AG09319 (cell line): ENCODE data around the gene PRRT1.
"Not testable (repeated sequence)": the region's sequence is repeated elsewhere in the genome, so short reads cannot be mapped to it uniquely, and the experiment has no call there.

Source experiments
- DNase-seq: peaks from one replicate; pipeline ENCODE4 v3.0.0-alpha.2; 2010; ENCODE audit warnings: low read depth; ENCODE audit errors: extremely low read depth
- CTCF ChIP-seq: IDR thresholded peaks from 2 replicates; pipeline ENCODE4 v1.5.1; 2011; ENCODE audit warnings: low read depth, mild to moderate bottlenecking, inconsistent platforms, low read length, moderate library complexity

Gene PRRT1

DNA sequence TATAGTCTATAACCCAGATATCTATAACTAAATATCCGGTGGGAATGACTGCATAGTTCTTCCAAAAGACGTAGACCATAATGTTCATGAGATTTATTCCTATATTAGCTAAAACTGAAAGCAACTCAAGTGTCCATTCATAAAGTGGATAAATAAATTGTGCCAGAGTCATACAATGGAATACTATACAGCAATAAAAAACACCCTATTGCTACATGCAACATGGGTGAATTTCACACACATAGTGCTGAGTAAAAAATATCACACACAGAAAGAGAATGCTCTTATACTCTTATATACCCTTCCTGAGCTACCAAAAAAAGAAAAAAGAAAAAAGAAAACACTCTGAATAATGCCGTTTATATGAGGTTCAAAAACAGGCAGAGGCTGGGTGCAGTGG is 49.5 kb downstream of the PRRT1 start:
- TF ChIP-seq CTCF = no peak
- DNase-seq = no peak

- not testable (repeated sequence) for DNase-seq
Measured at GRCh38 chr6:32100251-32100650, 51.5 kb downstream of the PRRT1 start.
